Skeletal muscle satellite cell (primary cell): Measurements from ENCODE around the gene FAM83C.

ENCODE experiments used
- H3K27me3 ChIP-seq: 2 replicates; pipeline ENCODE4 v1.7.0; 2013; ENCODE audit warnings: low read length; ENCODE audit not compliant: control insufficient read depth, insufficient read depth
- H3K36me3 ChIP-seq: 2 replicates; pipeline ENCODE4 v1.7.0; 2013; ENCODE audit warnings: mild to moderate bottlenecking, control low read depth, low read length; ENCODE audit not compliant: insufficient read depth
- H3K4me1 ChIP-seq: 2 replicates; pipeline ENCODE4 v1.7.0; 2013; ENCODE audit warnings: low read length; ENCODE audit not compliant: control insufficient read depth, insufficient read depth
- H3K4me2 ChIP-seq: 2 replicates; pipeline ENCODE4 v1.7.0; 2013; ENCODE audit warnings: mild to moderate bottlenecking, low read length
- H3K4me3 ChIP-seq: 2 replicates; pipeline ENCODE4 v1.7.0; 2013; ENCODE audit warnings: low read length
- H3K9ac ChIP-seq: 2 replicates; pipeline ENCODE4 v1.7.0; 2013; ENCODE audit warnings: mild to moderate bottlenecking, low read depth, low read length, moderate library complexity
- H3K9me3 ChIP-seq: replicated peaks from 2 replicates; pipeline ENCODE4 v1.7.0; 2013; ENCODE audit warnings: mild to moderate bottlenecking, control low read depth, low read length

FAM83C gene

GRCh38 chr20:35277531-35278395 lies 14.5 kb downstream of the FAM83C start, which contains the start of gene MMP24OS:
Gene MMP24OS (minus strand): TSS chr20:35278122. CDS start chr20:35277929, 193 bp downstream.
- Histone ChIP-seq H3K27me3 (no peaks in the 10 kb centered on the region), H3K9ac (peak within 1 kb of the TSS; percentile 92), H3K4me2 (peak within 1 kb of the TSS; percentile 96), H3K9me3 (no peaks in the 10 kb centered on the region), H3K4me3 (peak within 1 kb of the TSS; percentile 74), H3K4me1 (peaks cover 27% of the 10 kb centered on the region), H3K36me3 (peaks cover 74% of the 10 kb centered on the region)

GRCh38 chr20:35277127-35277526 lies 15.1 kb downstream of the FAM83C start:
- Histone ChIP-seq H3K4me3 (peak overlapping the region; percentile 74), H3K9me3 (no peaks in the 10 kb centered on the region), H3K36me3 (peaks cover 69% of the 10 kb centered on the region), H3K4me1 (peaks cover 24% of the 10 kb centered on the region), H3K27me3 (no peaks in the 10 kb centered on the region), H3K9ac (peak overlapping the region; percentile 92), H3K4me2 (peak overlapping the region; percentile 96)

DNA sequence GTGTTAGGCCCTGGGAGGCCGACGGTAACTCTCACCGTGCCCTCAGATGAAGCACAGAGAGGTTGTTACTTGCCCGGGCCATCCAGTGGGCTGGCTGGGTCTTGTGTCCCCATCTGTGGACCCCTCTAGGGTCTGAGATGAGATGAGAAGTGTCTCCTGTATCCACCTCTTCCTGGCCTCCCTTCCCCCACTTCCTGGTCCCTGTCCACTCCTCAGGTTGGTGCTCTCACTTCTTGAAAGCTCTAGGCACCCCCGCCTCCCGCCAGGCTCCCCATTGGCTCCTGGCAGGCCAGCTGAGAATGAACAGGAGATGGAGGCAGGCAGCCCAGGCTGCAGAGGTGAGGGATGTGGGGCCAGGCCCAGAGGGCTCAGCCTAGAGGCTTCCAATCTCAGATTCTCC lies 15.8 kb downstream of the FAM83C start:
- peak overlapping the region; percentile 96 for H3K4me2 ChIP-seq
- H3K4me1 ChIP-seq, result peaks cover 24% of the 10 kb centered on the region
- H3K36me3 ChIP-seq, result peaks cover 64% of the 10 kb centered on the region
- no peaks in the 10 kb centered on the region for H3K9me3 ChIP-seq
- peak overlapping the region; percentile 92 for H3K9ac ChIP-seq
- no peaks in the 10 kb centered on the region for H3K27me3 ChIP-seq
- peak overlapping the region; percentile 74 for H3K4me3 ChIP-seq

GRCh38 chr20:35275741-35276251 lies 16.4 kb downstream of the FAM83C start:
- no peaks in the 10 kb centered on the region for H3K27me3 ChIP-seq
- no peak overlapping the region for H3K9ac ChIP-seq
- H3K36me3 ChIP-seq, result peaks cover 62% of the 10 kb centered on the region
- H3K4me2 ChIP-seq, result no peak overlapping the region
- H3K4me1 ChIP-seq, result peaks cover 24% of the 10 kb centered on the region
- H3K9me3 ChIP-seq, result no peaks in the 10 kb centered on the region
- no peak overlapping the region for H3K4me3 ChIP-seq

GRCh38 chr20:35274172-35275092 lies 17.8 kb downstream of the FAM83C start:
- H3K4me3 ChIP-seq, result no peak overlapping the region
- H3K4me1 ChIP-seq, result peaks cover 24% of the 10 kb centered on the region
- H3K27me3 ChIP-seq, result no peaks in the 10 kb centered on the region
- no peak overlapping the region for H3K9ac ChIP-seq
- no peaks in the 10 kb centered on the region for H3K9me3 ChIP-seq
- H3K4me2 ChIP-seq, result no peak overlapping the region
- H3K36me3 ChIP-seq, result peaks cover 49% of the 10 kb centered on the region

DNA sequence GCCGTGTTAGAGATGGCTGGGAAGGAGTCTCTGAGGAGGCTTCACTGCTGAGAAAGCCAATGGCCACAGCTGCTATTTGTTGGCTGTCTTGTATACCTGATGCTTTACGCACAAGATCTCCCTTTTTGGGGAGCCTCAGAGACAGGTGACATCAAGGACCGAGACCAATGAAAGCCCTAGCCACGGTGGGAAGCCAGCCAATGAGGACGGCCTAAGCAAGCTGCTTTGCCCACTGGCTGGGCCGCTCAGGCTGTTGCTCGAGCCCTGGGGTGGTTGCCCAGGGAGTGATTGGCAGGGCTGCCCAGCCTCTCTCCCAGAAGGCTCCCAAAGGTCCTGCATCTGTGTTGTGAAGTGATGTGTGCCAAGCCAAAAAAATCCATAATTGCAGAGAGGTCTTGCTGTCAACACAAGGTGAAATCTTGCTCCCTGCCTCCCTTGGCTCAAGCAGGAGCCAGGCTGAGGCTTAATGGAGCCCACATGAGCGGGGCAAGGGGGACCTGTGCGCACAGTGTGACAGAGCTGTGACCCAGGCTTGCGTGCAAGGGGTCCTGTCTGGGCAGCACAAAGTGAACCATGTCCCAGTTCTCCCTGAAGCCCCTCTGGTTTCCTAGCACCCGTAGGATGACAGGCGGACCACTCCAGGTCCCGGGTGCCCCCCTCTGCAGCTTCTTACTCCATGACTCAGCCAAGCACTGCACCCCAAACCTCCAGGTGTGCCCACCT lies 18.6 kb downstream of the FAM83C start:
- Histone ChIP-seq H3K4me2 (no peak overlapping the region), H3K36me3 (peaks cover 40% of the 10 kb centered on the region), H3K9ac (no peak overlapping the region), H3K4me1 (peaks cover 21% of the 10 kb centered on the region), H3K9me3 (no peaks in the 10 kb centered on the region), H3K4me3 (no peak overlapping the region), H3K27me3 (no peaks in the 10 kb centered on the region)

- H3K27me3 ChIP-seq, result no peaks in the 10 kb centered on the region
- no peaks in the 10 kb centered on the region for H3K9me3 ChIP-seq
- peaks cover 30% of the 10 kb centered on the region for H3K36me3 ChIP-seq
- H3K4me2 ChIP-seq, result no peak overlapping the region
- H3K4me3 ChIP-seq, result no peak overlapping the region
- H3K4me1 ChIP-seq, result peaks cover 12% of the 10 kb centered on the region
- H3K9ac ChIP-seq, result no peak overlapping the region
These were observed 20.3 kb downstream of the FAM83C start for GRCh38 chr20:35271904-35272303.

DNA sequence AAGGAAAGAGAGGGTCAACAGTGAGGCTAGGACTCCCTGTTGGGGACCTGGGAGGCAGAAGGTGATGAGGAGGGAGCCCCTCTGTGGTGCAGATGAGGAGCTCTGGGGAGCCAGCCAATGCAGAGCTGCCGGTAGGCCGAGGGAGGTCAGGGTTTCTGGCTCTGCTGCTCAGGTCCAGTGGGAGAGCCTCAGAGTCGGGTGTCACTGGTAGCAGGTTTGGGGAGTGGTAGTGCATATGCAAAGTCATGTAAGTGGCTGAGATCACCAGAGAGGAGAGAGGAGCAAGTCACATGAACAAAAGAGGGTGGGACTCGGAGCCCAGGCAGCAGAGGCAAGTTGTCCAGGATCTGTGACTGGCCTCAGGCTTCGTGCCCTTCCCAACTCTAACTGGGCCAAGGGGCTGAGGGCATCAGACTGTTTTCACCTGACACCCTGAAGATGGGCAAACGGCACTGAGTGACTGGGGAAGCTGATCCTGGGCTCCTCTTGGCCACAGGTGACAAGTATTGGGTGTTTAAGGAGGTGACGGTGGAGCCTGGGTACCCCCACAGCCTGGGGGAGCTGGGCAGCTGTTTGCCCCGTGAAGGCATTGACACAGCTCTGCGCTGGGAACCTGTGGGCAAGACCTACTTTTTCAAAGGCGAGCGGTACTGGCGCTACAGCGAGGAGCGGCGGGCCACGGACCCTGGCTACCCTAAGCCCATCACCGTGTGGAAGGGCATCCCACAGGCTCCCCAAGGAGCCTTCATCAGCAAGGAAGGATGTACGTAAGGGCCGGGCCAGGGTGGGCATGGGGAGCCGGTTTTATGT lies 20.9 kb downstream of the FAM83C start:
- H3K9ac ChIP-seq, result no peak overlapping the region
- H3K4me1 ChIP-seq, result peaks cover 6% of the 10 kb centered on the region
- no peak overlapping the region for H3K4me3 ChIP-seq
- peaks cover 24% of the 10 kb centered on the region for H3K36me3 ChIP-seq
- no peaks in the 10 kb centered on the region for H3K27me3 ChIP-seq
- no peak overlapping the region for H3K4me2 ChIP-seq
- no peaks in the 10 kb centered on the region for H3K9me3 ChIP-seq

DNA sequence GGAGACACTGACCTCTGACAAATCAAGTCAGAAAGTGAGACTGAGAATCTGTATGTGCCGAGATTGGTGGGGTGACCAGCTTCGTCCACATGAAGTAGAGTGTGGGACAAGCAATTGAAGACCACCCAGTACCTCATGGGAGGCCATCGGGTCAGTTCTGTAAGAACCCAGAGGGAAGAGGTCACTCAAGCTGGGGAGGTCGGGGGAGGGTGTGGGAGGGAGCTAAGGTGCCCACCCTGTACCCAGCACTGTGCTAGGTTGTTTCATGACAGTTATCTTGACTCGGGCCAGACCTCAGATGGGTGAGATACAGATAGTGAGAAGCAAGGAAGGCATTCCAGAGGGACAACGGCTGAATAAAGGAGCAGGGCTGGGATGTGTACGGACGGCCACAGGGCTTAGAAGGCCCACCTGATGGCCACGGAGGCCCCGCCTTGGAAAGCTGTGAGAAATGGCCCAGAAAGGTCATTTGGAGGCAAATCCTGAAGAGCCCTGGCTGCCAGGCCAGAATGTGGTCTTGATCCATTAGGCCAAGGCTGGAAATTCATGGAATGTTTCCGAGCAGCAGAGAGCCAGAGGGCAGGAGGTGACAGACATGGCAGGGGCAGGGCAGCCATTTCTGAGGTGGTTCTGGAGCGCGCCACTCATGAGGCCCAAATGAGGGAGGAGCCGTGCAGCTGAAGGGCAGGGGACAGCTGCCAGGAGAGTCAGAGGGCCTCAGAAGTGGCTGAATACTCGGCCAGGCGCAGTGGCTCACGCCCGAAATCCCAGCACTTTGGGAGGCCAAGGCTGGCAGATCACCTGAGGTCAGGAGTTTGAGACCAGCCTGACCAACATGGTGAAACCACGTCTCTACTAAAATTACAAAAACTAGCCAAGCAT lies 22.0 kb downstream of the FAM83C start:
- Histone ChIP-seq H3K9ac (no peak overlapping the region), H3K27me3 (no peaks in the 10 kb centered on the region), H3K36me3 (peaks cover 14% of the 10 kb centered on the region), H3K9me3 (no peaks in the 10 kb centered on the region), H3K4me3 (no peak overlapping the region), H3K4me2 (no peak overlapping the region), H3K4me1 (no peaks in the 10 kb centered on the region)
